ENCODE data around the gene BNIP1. TPM values are rescaled to one million over a fixed set of nuclear protein-coding genes. Genes with fewer than 3 reads are reported as not detected.
"Not testable (repeated sequence)": the region's sequence is repeated elsewhere in the genome, so short reads cannot be mapped to it uniquely, and the experiment has no call there.

The BNIP1 gene, protein sequence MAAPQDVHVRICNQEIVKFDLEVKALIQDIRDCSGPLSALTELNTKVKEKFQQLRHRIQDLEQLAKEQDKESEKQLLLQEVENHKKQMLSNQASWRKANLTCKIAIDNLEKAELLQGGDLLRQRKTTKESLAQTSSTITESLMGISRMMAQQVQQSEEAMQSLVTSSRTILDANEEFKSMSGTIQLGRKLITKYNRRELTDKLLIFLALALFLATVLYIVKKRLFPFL
- 19.4 TPM for polyA plus RNA-seq (2012; ENCODE audit: missing spikeins)

DNA sequence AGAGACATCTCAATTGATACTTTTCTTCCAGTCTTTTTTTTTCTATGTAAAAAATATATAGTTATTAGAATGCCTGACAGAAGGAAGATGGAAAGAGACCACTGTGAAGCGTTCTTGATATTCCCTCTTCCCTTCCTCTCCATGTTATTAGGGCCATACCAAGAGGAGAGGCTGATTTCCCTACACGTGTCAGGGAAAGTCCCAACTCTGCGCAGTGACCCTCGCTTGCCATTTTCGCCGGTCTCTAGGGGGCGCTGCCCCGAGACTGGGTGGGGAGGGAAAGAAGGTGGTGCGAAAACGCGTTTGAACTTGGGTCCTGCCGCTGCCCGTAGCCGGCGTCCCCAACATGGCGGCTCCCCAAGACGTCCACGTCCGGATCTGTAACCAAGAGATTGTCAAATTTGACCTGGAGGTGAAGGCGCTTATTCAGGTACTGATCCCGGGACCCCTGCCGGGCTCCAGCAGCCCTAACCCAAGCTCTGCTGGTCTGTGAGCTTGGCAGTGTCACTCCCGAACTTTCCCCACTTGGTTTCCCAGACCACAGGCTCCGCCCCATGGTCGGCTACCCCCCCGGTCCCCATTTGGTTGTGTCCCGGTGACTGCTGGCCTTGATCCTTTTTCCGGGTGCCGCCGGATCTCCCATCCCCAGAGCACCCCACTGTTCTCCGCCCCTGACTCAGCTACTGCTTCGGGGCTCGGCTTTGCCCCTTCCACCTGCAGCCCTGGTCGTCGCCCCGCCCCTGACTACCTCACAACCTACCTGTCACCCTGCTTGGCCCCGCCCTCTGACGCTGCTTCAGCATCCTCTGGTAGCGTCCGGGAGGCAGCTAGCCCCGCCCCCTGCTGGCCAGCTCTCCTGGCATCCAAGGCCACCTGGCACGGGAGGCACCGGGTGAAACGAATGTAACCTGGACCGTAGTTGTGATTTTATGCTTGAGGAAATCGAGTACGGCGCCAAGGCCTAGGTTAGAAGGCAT is at the start of gene BNIP1:
Gene BNIP1 (plus strand): TSS at position 332 of the 977 bp plus-strand sequence. CDS start 15 bp downstream, at position 347.
- DNase-seq (ENCODE audit: insufficient read length) (peak; percentile 88), FAIRE-seq (peak; percentile 98)
- peak; percentile 77 for TF ChIP-seq POLR2AphosphoS5 (IDR thresholded peaks at IDR 0.05; ENCODE audit: low read depth, low read length)
- TF ChIP-seq POLR2A (IDR thresholded peaks at IDR 0.05; ENCODE audit: low read depth, low read length): peak; percentile 81
- peak; percentile 79 for TF ChIP-seq TAF1 (IDR thresholded peaks at IDR 0.05; ENCODE audit: borderline replicate concordance, low read depth, low read length)

- no peak for DNase-seq (ENCODE audit: insufficient read length)
- TF ChIP-seq TAF1 (IDR thresholded peaks at IDR 0.05; ENCODE audit: borderline replicate concordance, low read depth, low read length) (no peak), POLR2AphosphoS5 (IDR thresholded peaks at IDR 0.05; ENCODE audit: low read depth, low read length) (no peak), POLR2A (IDR thresholded peaks at IDR 0.05; ENCODE audit: low read depth, low read length) (no peak)
- FAIRE-seq: no peak
Measured at GRCh38 chr5:173098787-173099186, 45.5 kb upstream of the BNIP1 start.

- DNase-seq (ENCODE audit: insufficient read length) (no peak), FAIRE-seq (no peak)
Measured at GRCh38 chr5:173099461-173099860, 44.9 kb upstream of the BNIP1 start.

GRCh38 chr5:173101245-173101644 is 43.1 kb upstream of the BNIP1 start:
- no peak for TF ChIP-seq TAF1 (IDR thresholded peaks at IDR 0.05; ENCODE audit: borderline replicate concordance, low read depth, low read length)
- no peak for TF ChIP-seq POLR2AphosphoS5 (IDR thresholded peaks at IDR 0.05; ENCODE audit: low read depth, low read length)
- no peak for DNase-seq (ENCODE audit: insufficient read length)
- no peak for FAIRE-seq

More at GRCh38 chr5:173099461-173099860, 44.9 kb upstream of the BNIP1 start:
- TF ChIP-seq POLR2AphosphoS5 (IDR thresholded peaks at IDR 0.05; ENCODE audit: low read depth, low read length) (no peak), TAF1 (IDR thresholded peaks at IDR 0.05; ENCODE audit: borderline replicate concordance, low read depth, low read length) (no peak), POLR2A (IDR thresholded peaks at IDR 0.05; ENCODE audit: low read depth, low read length) (no peak)

GRCh38 chr5:173103411-173103810 is 40.9 kb upstream of the BNIP1 start:
- DNase-seq (ENCODE audit: insufficient read length): no peak
- no peak for TF ChIP-seq POLR2AphosphoS5 (IDR thresholded peaks at IDR 0.05; ENCODE audit: low read depth, low read length)
- TF ChIP-seq POLR2A (IDR thresholded peaks at IDR 0.05; ENCODE audit: low read depth, low read length): no peak
- no peak for TF ChIP-seq TAF1 (IDR thresholded peaks at IDR 0.05; ENCODE audit: borderline replicate concordance, low read depth, low read length)
- no peak for FAIRE-seq

- TF ChIP-seq POLR2A (IDR thresholded peaks at IDR 0.05; ENCODE audit: low read depth, low read length) (no peak), POLR2AphosphoS5 (IDR thresholded peaks at IDR 0.05; ENCODE audit: low read depth, low read length) (no peak), TAF1 (IDR thresholded peaks at IDR 0.05; ENCODE audit: borderline replicate concordance, low read depth, low read length) (no peak)
- no peak for FAIRE-seq
- DNase-seq (ENCODE audit: insufficient read length): no peak
Measured at GRCh38 chr5:173108914-173109313, 35.4 kb upstream of the BNIP1 start.

DNA sequence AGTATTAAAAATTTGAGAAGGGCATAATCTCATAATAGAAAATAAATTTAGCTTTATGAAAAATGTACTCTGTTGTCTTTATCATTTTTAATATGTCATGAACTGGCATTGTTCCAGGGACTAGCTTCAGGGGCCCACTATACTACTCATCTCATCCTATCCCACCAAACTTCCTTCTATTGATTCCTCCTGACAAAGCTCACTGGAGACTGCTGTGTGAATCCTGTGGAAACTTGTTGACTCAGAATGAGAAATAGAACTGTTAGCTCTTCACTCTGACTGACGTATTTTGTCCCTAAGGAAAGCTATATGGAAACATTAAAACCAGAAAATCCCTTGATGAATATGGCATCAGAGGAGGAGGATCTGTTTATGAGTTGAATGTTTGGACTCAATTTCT is 29.8 kb upstream of the BNIP1 start:
- TF ChIP-seq TAF1 (IDR thresholded peaks at IDR 0.05; ENCODE audit: borderline replicate concordance, low read depth, low read length): no peak
- no peak for TF ChIP-seq POLR2AphosphoS5 (IDR thresholded peaks at IDR 0.05; ENCODE audit: low read depth, low read length)
- TF ChIP-seq POLR2A (IDR thresholded peaks at IDR 0.05; ENCODE audit: low read depth, low read length): no peak
- FAIRE-seq (peak; percentile 36), DNase-seq (ENCODE audit: insufficient read length) (no peak)

- DNase-seq (ENCODE audit: insufficient read length) (no peak), FAIRE-seq (no peak)
- TF ChIP-seq POLR2A (IDR thresholded peaks at IDR 0.05; ENCODE audit: low read depth, low read length): no peak
- no peak for TF ChIP-seq TAF1 (IDR thresholded peaks at IDR 0.05; ENCODE audit: borderline replicate concordance, low read depth, low read length)
- no peak for TF ChIP-seq POLR2AphosphoS5 (IDR thresholded peaks at IDR 0.05; ENCODE audit: low read depth, low read length)
Measured at GRCh38 chr5:173119719-173120118, 24.6 kb upstream of the BNIP1 start.

- FAIRE-seq: no peak
- no peak for DNase-seq (ENCODE audit: insufficient read length)
- no peak for TF ChIP-seq TAF1 (IDR thresholded peaks at IDR 0.05; ENCODE audit: borderline replicate concordance, low read depth, low read length)
- TF ChIP-seq POLR2AphosphoS5 (IDR thresholded peaks at IDR 0.05; ENCODE audit: low read depth, low read length): no peak
- no peak for TF ChIP-seq POLR2A (IDR thresholded peaks at IDR 0.05; ENCODE audit: low read depth, low read length)
Measured at GRCh38 chr5:173123416-173123815, 20.9 kb upstream of the BNIP1 start.

DNA sequence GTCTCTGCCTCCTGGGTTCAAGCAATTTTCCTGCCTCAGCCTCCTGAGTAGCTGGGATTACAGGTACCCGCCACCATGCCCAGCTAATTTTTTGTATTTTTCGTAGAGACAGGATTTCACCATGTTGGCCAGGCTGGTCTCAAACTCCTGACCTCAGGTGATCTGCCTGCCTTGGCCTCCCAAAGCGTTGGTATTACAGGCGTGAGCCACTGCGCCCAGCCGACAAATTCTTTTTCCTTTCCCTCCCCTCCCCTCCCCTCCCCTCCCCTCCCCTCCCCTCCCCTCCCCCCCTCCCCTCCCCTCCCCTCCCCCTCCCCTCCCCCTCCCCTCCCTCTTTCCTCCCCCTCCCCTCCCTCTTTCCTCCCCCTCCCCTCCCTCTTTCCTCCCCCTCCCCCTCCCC is 12.2 kb upstream of the BNIP1 start:
- FAIRE-seq; DNase-seq (ENCODE audit: insufficient read length): not testable (repeated sequence)

GRCh38 chr5:173138707-173139106 is 5.6 kb upstream of the BNIP1 start:
- DNase-seq (ENCODE audit: insufficient read length): no peak
- TF ChIP-seq POLR2A (IDR thresholded peaks at IDR 0.05; ENCODE audit: low read depth, low read length): no peak
- no peak for TF ChIP-seq TAF1 (IDR thresholded peaks at IDR 0.05; ENCODE audit: borderline replicate concordance, low read depth, low read length)
- no peak for TF ChIP-seq POLR2AphosphoS5 (IDR thresholded peaks at IDR 0.05; ENCODE audit: low read depth, low read length)
- no peak for FAIRE-seq

DNA sequence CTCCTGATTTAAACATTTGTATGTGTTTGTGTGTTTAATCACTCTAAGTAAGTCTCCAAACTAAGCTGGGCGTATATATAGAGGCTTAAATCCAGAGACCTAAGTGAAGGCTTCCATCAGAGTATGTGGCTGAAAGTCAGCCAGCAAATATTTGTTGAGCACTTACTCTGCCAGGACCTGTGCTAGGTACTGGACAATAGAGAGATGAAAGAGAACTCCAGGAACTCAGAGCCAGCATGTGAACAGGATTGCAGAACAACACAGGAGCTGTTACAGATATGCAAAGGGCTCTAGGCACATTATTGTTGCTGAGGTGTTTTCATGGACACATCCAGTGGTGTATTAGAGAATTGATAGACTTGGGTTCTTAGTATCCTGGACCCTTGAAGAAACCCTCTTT is 4.7 kb upstream of the BNIP1 start:
- no peak for TF ChIP-seq POLR2AphosphoS5 (IDR thresholded peaks at IDR 0.05; ENCODE audit: low read depth, low read length)
- TF ChIP-seq TAF1 (IDR thresholded peaks at IDR 0.05; ENCODE audit: borderline replicate concordance, low read depth, low read length): no peak
- no peak for TF ChIP-seq POLR2A (IDR thresholded peaks at IDR 0.05; ENCODE audit: low read depth, low read length)
- DNase-seq (ENCODE audit: insufficient read length) (no peak), FAIRE-seq (no peak)
